ENCODE data around the gene SLC51A. TPM values are rescaled to one million over a fixed set of nuclear protein-coding genes. Genes with fewer than 3 reads are reported as not detected.
A peak's percentile ranks its signal among the peaks of the same experiment; 100 is the strongest.

Gene SLC51A
- total RNA-seq, 4 donors from 2014 or later: not detected

DNA sequence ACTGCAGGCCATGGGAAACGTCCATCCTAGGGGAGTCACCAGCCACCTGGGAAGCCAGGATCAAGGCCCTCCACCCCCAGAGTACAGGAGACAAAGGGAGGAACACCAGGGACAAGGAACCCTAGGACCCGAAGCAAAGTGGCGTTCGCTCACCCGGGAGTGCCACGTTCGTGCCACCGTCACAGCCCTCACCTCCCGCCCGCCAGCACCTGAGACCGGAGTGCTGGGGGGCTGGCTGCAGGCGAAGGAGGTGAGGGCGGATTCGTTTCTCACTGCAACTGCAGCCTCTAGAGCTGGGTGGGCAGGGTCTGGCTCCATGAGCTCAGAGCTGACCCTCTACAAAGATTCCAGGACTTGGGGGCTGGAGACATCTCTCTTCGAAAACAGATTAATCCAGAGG lies 31.5 kb upstream of the SLC51A start:
- TF ChIP-seq EP300 (IDR thresholded peaks at IDR 0.05) (no peak), POLR2A (IDR thresholded peaks at IDR 0.05) (no peak), POLR2AphosphoS5 (IDR thresholded peaks at IDR 0.05) (no peak)
- TF ChIP-seq, protein P1, sequence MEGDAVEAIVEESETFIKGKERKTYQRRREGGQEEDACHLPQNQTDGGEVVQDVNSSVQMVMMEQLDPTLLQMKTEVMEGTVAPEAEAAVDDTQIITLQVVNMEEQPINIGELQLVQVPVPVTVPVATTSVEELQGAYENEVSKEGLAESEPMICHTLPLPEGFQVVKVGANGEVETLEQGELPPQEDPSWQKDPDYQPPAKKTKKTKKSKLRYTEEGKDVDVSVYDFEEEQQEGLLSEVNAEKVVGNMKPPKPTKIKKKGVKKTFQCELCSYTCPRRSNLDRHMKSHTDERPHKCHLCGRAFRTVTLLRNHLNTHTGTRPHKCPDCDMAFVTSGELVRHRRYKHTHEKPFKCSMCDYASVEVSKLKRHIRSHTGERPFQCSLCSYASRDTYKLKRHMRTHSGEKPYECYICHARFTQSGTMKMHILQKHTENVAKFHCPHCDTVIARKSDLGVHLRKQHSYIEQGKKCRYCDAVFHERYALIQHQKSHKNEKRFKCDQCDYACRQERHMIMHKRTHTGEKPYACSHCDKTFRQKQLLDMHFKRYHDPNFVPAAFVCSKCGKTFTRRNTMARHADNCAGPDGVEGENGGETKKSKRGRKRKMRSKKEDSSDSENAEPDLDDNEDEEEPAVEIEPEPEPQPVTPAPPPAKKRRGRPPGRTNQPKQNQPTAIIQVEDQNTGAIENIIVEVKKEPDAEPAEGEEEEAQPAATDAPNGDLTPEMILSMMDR (IDR thresholded peaks at IDR 0.05): no peak
- ATAC-seq: no peak
- H3K9me3 ChIP-seq: no peaks in the 10 kb centered on the region
- peaks cover 0 to 10% (median 0%) of the 10 kb centered on the region in 3 donors for H3K4me1 ChIP-seq
- no peak overlapping the region for H3K4me3 ChIP-seq
- H3K27ac ChIP-seq: no peak overlapping the region
- WGBS, 2 donors (ENCODE audit: low coverage in 1 of 2): 70 to 100% methylated on average over 2 to 10 of the region's 15 CpGs
- no peaks in the 10 kb centered on the region for H3K27me3 ChIP-seq
- no peaks in the 10 kb centered on the region for H3K36me3 ChIP-seq

DNA sequence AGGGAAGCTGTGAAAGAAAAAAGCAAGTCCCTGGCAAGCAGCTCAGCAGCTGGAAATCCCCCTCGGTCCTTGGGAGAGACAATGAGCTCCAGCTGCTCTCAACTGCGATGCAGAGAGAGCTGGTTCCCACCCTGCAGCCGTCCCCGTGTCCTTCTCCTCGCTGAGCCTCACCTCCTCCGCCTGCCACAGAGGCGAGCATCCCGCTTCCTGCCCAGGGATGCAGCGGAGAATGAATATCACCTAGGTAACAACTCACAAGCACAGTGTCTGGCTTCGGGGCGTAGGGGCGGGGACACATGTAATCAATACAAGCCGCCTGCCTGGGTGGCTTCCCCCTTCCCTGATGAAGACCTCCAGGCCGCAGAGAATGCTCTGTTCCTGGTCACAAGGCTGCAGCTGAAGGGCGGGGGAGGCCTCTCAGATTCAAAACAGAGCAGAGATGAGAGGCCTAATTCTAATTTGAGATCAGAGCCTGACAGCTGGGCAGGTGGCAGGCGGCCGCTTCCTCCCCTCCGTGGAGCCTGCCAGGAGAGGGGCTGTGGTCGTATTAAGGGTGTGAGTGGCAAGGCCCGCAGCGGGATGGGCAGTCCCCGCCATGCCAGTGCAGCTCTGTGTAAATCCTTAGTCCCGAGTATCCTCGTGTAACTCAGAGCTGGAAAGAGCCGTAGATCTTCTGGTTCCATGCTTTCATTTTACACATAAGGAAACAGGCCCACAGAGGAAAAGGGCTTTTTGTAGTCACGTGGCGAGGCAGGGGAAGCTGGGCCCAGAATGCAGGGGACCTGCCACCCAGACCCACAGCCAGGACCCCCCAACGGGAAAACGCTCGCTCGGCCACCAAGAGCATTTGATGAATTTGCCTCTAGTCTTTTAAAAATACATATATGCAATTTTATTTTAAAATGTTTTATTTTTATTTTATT lies 29.4 kb upstream of the SLC51A start:
- WGBS, 2 donors (ENCODE audit: low coverage in 1 of 2): 45 to 53% methylated on average over 11 to 16 of the region's 31 CpGs
- no peak for ATAC-seq
- no peak overlapping the region for H3K27ac ChIP-seq
- peaks cover 0 to 10% (median 0%) of the 10 kb centered on the region in 3 donors for H3K4me1 ChIP-seq
- no peak for TF ChIP-seq POLR2A (IDR thresholded peaks at IDR 0.05)
- TF ChIP-seq, protein P1 (IDR thresholded peaks at IDR 0.05): no peak
- H3K27me3 ChIP-seq: no peaks in the 10 kb centered on the region
- H3K9me3 ChIP-seq: no peaks in the 10 kb centered on the region
- no peaks in the 10 kb centered on the region for H3K36me3 ChIP-seq
- H3K4me3 ChIP-seq: peak overlapping the region in 1 of 2 donors; percentile 15

DNA sequence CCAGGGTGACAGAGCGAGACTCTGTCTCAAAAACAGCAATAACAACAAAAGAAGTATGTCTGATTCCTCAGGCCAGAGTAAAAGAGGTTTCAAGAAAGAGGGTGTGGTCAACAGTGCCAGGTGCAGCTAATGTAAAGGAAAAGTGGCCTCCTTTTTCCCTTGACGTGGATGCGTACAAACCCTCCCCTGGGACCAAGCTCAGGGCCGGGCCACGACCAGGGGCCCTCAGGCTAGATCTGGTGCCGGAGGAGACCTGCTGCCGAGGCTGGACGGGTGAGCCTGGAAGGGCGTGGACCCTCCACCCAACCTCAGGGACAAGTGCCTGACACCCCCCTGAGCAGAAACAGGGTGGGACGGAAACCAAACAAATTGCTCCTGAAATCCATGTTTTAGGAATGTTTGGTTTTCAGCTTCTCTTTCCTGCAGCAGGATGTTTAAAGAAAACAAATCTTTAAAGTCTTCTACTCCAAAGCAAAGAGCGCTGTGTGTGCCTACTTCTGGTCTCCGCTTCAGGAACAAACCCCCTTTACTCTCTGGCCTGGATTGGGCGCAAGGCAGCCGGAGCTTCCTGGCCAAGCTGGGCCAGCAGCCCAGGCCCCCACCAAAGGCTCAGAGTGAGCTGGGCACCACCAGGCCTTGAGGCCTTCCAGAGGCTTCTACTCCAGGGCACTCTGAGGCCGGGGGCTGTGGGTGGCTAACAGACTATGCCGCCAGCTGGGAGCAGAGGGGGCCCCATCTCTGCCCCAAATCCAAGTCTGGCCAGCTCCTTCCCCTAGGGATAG lies 26.6 kb upstream of the SLC51A start:
- H3K4me1 ChIP-seq: peaks cover 0 to 10% (median 0%) of the 10 kb centered on the region in 3 donors
- H3K9me3 ChIP-seq: no peaks in the 10 kb centered on the region
- H3K27ac ChIP-seq: no peak overlapping the region
- no peak overlapping the region for H3K4me3 ChIP-seq
- WGBS, 2 donors (ENCODE audit: low coverage in 1 of 2): 96% methylated on average over 4 to 5 of the region's 16 CpGs
- TF ChIP-seq, protein P1 (IDR thresholded peaks at IDR 0.05): no peak
- TF ChIP-seq POLR2A (IDR thresholded peaks at IDR 0.05) (no peak), POLR2AphosphoS5 (IDR thresholded peaks at IDR 0.05) (no peak), EP300 (IDR thresholded peaks at IDR 0.05) (no peak)
- no peaks in the 10 kb centered on the region for H3K36me3 ChIP-seq
- H3K27me3 ChIP-seq: no peaks in the 10 kb centered on the region
- ATAC-seq: no peak

DNA sequence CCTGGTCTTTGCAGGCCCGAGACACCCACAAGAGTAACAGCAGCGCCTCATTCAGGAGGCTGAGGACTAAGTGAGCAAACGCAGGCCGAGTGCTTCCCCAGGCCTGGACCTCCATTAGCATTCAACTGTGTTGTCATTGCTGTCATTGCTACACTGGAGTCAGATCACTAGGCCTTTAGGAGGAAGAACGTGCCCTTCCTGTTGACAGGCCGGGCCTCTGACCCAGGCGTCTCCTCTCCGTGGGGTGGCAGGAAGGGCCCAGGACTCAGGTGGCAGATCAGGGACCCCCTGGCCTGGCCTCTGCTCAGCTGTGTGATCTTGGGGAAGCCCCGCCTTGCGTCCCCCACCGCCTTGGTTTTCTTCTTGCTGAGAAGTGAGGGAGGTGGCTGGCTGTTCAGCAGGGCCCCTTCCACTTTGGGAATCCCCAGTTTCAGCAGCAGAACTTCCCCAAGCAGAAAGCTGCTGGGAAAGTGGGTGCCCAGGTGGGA lies 24.3 kb upstream of the SLC51A start:
- Histone ChIP-seq H3K27me3 (no peaks in the 10 kb centered on the region), H3K27ac (no peak overlapping the region), H3K9me3 (no peaks in the 10 kb centered on the region), H3K4me1 (peaks cover 0 to 8% (median 0%) of the 10 kb centered on the region in 3 donors), H3K4me3 (no peak overlapping the region), H3K36me3 (no peaks in the 10 kb centered on the region)
- no peak for TF ChIP-seq EP300 (IDR thresholded peaks at IDR 0.05)
- no peak for TF ChIP-seq POLR2AphosphoS5 (IDR thresholded peaks at IDR 0.05)
- TF ChIP-seq, protein P1 (IDR thresholded peaks at IDR 0.05): no peak
- TF ChIP-seq POLR2A (IDR thresholded peaks at IDR 0.05): no peak
- WGBS, 2 donors (ENCODE audit: low coverage in 1 of 2): 70 to 82% methylated on average over 2 to 4 of the region's 11 CpGs
- no peak for ATAC-seq

Measured in gastroesophageal sphincter (tissue), 4 donors.